Measurements from ENCODE around the gene ENPP5.

- TF ChIP-seq CTCF (IDR thresholded peaks at IDR 0.05; ENCODE audit: low read depth, low read length) (no peak), POLR2A (IDR thresholded peaks at IDR 0.05; ENCODE audit: extremely low read depth, insufficient read length) (no peak)
These were observed 41.5 kb downstream of the ENPP5 start for GRCh38 chr6:46129291-46129628.
